IPS-18a (cell line): ENCODE results near the gene STUB1.

ENCODE experiments used
- H3K27ac ChIP-seq: one replicate; pipeline ENCODE4 v1.5.1; 2013; ENCODE audit warnings: low read length
- H3K27me3 ChIP-seq: one replicate; pipeline ENCODE4 v1.6.1; 2013; ENCODE audit warnings: mild to moderate bottlenecking, low read length; ENCODE audit not compliant: control insufficient read depth, insufficient read depth
- H3K36me3 ChIP-seq: one replicate; pipeline ENCODE4 v1.6.1; 2013; ENCODE audit warnings: low read depth, low read length; ENCODE audit not compliant: control insufficient read depth
- H3K4me1 ChIP-seq: one replicate; pipeline ENCODE4 v1.6.1; 2013; ENCODE audit warnings: low read depth, low read length; ENCODE audit not compliant: control insufficient read depth
- H3K4me3 ChIP-seq: one replicate; pipeline ENCODE4 v1.5.1; 2013; ENCODE audit warnings: low read length
- H3K9ac ChIP-seq: one replicate; pipeline ENCODE4 v1.6.1; 2013; ENCODE audit warnings: mild to moderate bottlenecking, low read length, moderate library complexity
- H3K9me3 ChIP-seq: one replicate; pipeline ENCODE4 v1.6.1; 2013; ENCODE audit warnings: low read depth, low read length; ENCODE audit not compliant: control insufficient read depth

STUB1 gene

DNA sequence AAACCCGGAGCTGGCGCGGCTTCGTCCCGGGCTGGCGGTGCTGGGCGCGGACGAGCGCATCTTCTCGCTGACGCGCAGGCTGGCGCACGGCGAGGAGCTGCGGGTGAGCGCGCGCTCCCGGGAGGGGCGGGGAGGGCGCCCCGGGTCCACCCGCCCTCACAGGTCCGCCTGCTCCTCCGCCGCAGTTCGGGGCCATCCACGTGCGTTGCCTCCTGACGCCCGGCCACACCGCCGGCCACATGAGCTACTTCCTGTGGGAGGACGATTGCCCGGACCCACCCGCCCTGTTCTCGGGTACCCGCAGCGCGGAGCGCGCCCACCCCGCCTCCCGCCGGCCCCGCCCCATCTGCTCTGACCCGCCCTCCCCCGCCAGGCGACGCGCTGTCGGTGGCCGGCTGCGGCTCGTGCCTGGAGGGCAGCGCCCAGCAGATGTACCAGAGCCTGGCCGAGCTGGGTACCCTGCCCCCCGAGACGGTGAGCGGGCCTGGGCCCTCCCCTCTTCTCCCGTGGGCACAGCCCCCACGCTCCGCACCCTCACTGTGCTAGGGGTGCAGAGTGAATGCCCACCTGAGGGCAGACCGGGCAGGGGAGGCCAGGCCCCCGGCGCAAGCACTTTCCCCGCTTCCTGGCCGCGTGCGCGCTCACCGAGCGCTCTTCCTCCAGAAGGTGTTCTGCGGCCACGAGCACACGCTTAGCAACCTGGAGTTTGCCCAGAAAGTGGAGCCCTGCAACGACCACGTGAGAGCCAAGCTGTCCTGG lies 48.1 kb downstream of the STUB1 start:
- H3K4me1 ChIP-seq, result no peaks in the 10 kb centered on the region
- H3K9ac ChIP-seq, result peak overlapping the region; percentile 32
- H3K27ac ChIP-seq, result no peak overlapping the region
- H3K36me3 ChIP-seq, result no peaks in the 10 kb centered on the region
- H3K9me3 ChIP-seq, result no peaks in the 10 kb centered on the region
- H3K27me3 ChIP-seq, result peaks cover 18% of the 10 kb centered on the region
- peak overlapping the region; percentile 33 for H3K4me3 ChIP-seq

DNA sequence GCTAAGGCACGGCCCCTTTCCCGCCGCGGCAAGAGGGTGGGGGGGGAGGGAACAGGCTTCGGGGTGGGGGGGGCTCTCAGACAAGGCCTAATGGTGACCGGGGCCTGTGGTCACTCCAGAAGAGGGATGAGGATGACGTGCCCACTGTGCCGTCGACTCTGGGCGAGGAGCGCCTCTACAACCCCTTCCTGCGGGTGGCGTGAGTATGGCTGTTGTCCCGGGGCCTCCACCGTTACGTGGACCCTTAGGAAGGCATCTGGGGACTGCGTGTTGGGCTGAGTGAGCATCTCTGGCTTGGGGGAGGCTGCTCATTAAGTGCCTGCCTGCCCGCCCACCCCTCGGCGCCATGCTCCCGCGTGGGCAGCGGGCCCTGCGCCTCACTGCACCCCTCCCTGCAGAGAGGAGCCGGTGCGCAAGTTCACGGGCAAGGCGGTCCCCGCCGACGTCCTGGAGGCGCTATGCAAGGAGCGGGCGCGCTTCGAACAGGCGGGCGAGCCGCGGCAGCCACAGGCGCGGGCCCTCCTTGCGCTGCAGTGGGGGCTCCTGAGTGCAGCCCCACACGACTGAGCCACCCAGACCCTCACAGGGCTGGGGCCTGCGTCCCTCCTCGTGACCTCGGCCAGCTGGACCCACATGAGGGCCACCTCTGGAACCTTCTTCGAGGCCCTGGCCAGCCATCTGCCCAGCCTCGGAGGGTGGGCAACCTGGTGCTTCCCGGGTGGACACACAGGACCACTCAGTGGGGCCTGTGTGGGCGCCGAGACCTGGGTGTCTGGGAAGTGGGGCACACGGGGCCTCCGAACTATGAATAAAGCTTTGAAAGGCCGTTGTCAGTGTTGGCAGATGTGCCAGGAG lies 48.9 kb downstream of the STUB1 start:
- H3K27me3 ChIP-seq, result peaks cover 18% of the 10 kb centered on the region
- H3K4me3 ChIP-seq, result peak overlapping the region; percentile 33
- no peaks in the 10 kb centered on the region for H3K9me3 ChIP-seq
- H3K9ac ChIP-seq, result no peak overlapping the region
- no peaks in the 10 kb centered on the region for H3K4me1 ChIP-seq
- H3K27ac ChIP-seq, result no peak overlapping the region
- no peaks in the 10 kb centered on the region for H3K36me3 ChIP-seq

DNA sequence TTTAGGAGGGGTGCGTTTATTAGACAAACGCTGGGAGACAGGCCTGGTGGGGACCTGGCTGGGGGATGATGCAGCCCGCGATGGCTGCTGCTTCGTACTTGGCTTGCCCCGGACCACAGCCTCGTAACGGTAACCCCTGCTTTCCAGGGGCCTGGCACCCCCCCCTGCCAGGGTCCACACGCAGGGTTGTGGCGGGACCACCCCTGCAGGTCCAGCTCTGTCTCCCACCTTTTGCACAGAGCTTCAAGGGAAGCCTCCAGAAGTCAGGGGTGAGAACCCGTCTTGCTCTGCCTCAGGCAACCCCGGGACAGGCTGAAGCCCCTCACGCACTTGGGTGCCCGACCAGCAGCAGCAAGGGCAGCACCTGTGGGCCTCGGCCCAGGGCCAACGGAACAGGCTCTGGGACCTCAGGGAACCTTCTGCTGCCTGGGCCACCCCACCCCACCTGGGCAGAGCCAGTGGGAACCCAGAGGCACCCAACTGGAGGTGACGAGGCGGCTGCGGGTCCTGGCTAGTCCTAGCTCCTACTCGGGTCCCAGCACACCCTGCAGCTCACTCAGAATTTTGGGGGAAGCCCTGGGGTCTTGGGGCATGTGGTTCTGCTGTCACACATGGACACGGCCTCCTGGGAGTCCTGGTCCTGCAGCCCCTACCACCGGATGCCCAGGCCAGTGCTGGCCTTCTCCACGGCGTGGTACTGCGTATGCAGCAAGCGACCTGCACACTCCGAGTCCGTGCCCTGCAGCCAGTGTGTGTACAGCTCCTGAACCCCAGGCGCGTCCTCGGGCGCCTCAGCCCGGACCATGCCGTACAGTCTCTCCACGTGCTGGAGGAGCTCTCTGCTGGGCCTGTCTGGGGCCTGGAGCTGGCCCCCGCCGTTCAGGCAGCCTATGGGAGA lies 49.8 kb downstream of the STUB1 start:
- Histone ChIP-seq H3K9ac (no peak overlapping the region), H3K9me3 (no peaks in the 10 kb centered on the region)

DNA sequence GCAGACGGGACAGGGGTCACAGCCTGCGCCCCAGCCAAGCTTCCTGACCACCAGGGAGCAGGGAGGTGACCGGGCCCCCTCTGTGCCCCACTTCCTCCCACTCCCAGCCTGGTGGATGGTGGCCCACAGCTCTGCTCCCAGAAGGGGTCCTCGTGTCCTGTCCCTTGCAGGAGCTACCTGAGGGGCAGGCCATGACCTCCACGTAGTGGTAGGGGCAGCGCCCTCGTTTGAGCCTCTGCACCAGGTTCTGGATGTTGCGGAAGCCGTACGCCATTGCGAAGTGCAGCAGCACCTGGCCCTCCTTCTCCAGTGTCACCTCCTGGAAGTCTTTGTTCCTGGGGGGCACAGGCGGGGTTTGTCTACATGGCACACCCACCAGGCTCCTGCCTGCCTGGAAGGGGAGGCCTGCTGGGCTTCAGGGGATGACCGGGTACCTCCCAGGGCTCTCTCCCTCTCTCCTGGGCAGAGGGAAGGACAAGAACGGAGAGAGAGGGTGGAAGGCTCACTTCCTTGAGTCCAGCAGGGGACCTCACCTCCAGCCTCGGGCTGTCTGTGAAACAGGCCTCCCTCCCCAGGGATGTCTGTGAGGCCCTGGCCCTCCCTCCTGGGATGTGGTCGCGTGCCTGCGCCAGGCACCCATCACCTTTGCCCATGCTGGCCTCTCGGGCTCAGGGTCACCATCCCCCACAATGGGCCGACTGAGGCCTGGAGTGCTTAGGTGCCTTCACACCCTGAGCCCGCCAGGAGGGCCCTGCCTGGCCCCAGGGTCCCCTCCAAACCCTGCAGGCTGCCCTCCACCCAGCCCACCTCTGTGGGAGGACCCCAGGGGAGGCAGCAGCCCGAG lies 50.7 kb downstream of the STUB1 start:
- Histone ChIP-seq H3K4me1 (no peaks in the 10 kb centered on the region), H3K4me3 (no peak overlapping the region), H3K27ac (no peak overlapping the region), H3K36me3 (peaks cover 1% of the 10 kb centered on the region), H3K9me3 (no peaks in the 10 kb centered on the region), H3K9ac (no peak overlapping the region), H3K27me3 (peaks cover 13% of the 10 kb centered on the region)

More for the DNA sequence above, 49.8 kb downstream of the STUB1 start:
- Histone ChIP-seq H3K36me3 (no peaks in the 10 kb centered on the region), H3K27me3 (peaks cover 18% of the 10 kb centered on the region), H3K27ac (no peak overlapping the region), H3K4me1 (no peaks in the 10 kb centered on the region), H3K4me3 (no peak overlapping the region)

DNA sequence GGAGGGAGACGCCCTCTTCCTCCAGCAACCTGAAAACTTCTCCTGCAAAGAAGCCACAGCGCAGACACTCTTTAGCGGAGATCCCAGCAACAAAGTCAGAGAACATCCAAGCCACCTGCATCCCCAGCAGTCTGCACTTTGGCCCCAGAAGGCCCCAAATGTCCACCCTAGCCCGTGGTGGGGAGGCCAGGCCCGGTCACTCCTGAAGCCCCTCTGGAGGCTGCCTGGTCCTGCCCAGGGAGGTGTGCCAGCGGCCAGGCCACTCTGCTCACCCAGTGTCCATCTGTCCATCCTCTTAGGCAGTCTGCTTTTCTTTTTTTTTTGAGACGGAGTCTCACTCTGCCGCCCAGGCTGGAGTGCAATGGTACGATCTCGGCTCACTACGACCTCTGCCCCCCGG lies 52.1 kb downstream of the STUB1 start:
- Histone ChIP-seq H3K36me3 (peaks cover 5% of the 10 kb centered on the region), H3K4me3 (no peak overlapping the region), H3K9ac (no peak overlapping the region), H3K27ac (no peak overlapping the region), H3K4me1 (no peaks in the 10 kb centered on the region), H3K27me3 (peaks cover 4% of the 10 kb centered on the region), H3K9me3 (no peaks in the 10 kb centered on the region)
